Panc1 (cell line): Measurements from ENCODE around the gene PKNOX2.

Experiments
- POLR2AphosphoS5 ChIP-seq: IDR thresholded peaks from 2 replicates; pipeline ENCODE4 v1.6.1; 2012; ENCODE audit warnings: mild to moderate bottlenecking, low read depth, low read length, moderate library complexity
- REST ChIP-seq, 2 experiments: IDR thresholded peaks; 2 replicates each; pipeline ENCODE4 v1.6.1; 2011 to 2012; ENCODE audit warnings: low read depth in 2 of 2, control low read depth in 1 of 2, low read length in 1 of 2, mild to moderate bottlenecking in 1 of 2, moderate library complexity in 1 of 2; ENCODE audit not compliant: insufficient read depth in 1 of 2
- SIN3A ChIP-seq: IDR thresholded peaks from 2 replicates; pipeline ENCODE4 v1.6.1; 2012; ENCODE audit warnings: low read depth, mild to moderate bottlenecking, low read length, moderate library complexity, borderline replicate concordance; ENCODE audit not compliant: insufficient read depth
- TCF7L2 ChIP-seq: IDR thresholded peaks from 2 replicates; pipeline ENCODE4 v1.6.1; 2011; ENCODE audit warnings: mild to moderate bottlenecking, low read depth, low read length, inconsistent platforms
- TF ChIP-seq, protein P1 (sequence below): fragments of 450-650 bp; IDR thresholded peaks from 2 replicates; pipeline ENCODE4 v1.5.1; 2017; ENCODE audit warnings: mild to moderate bottlenecking

GRCh38 chr11:125262194-125262829 is 97.8 kb downstream of the PKNOX2 start:
- no peak for TF ChIP-seq POLR2AphosphoS5
- TF ChIP-seq, protein P1, sequence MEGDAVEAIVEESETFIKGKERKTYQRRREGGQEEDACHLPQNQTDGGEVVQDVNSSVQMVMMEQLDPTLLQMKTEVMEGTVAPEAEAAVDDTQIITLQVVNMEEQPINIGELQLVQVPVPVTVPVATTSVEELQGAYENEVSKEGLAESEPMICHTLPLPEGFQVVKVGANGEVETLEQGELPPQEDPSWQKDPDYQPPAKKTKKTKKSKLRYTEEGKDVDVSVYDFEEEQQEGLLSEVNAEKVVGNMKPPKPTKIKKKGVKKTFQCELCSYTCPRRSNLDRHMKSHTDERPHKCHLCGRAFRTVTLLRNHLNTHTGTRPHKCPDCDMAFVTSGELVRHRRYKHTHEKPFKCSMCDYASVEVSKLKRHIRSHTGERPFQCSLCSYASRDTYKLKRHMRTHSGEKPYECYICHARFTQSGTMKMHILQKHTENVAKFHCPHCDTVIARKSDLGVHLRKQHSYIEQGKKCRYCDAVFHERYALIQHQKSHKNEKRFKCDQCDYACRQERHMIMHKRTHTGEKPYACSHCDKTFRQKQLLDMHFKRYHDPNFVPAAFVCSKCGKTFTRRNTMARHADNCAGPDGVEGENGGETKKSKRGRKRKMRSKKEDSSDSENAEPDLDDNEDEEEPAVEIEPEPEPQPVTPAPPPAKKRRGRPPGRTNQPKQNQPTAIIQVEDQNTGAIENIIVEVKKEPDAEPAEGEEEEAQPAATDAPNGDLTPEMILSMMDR, result no peak
- no peak for TF ChIP-seq SIN3A
- no peak for TF ChIP-seq REST (IDR thresholded peaks at IDR 0.05; ENCODE audit: insufficient read depth in 1 of 2, low read depth in 2 of 2, low read length in 1 of 2)
- TF ChIP-seq TCF7L2, result no peak
